Loucy (cell line): ENCODE data around the gene ZNF823.

Source experiments
- EZH2phosphoT487 ChIP-seq: fragments of 200-600 bp; IDR thresholded peaks from 2 replicates; pipeline ENCODE4 v1.6.1; 2018; ENCODE audit warnings: antibody characterized with exemption, mild to moderate bottlenecking, moderate library complexity, borderline replicate concordance
- TF ChIP-seq, protein P1 (sequence below): fragments of 200-600 bp; sonication (generic); conservative IDR thresholded peaks from 2 replicates; pipeline ENCODE4 v1.5.1; 2014; ENCODE audit warnings: mild to moderate bottlenecking, antibody characterized with exemption, low read length

DNA sequence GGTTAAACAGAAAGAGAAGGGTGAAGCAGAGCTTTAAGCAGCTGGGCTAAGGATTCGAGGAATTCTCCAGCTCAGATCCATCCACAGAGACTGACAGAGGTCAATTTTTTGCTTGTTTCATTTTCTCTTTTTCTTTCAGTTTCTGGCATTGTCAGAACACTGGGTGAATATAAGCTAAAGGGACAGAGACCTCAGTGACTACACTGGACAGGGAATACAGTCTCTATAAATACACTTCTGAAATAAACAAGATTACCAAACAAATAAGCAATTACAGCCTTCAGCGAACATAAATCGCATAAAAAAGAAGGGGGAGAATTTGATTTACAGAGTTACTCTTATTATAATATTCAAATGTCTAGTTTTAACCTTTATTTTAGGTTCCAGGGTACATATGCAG, 24.4 kb upstream of the ZNF823 start:
- TF ChIP-seq, protein P1, sequence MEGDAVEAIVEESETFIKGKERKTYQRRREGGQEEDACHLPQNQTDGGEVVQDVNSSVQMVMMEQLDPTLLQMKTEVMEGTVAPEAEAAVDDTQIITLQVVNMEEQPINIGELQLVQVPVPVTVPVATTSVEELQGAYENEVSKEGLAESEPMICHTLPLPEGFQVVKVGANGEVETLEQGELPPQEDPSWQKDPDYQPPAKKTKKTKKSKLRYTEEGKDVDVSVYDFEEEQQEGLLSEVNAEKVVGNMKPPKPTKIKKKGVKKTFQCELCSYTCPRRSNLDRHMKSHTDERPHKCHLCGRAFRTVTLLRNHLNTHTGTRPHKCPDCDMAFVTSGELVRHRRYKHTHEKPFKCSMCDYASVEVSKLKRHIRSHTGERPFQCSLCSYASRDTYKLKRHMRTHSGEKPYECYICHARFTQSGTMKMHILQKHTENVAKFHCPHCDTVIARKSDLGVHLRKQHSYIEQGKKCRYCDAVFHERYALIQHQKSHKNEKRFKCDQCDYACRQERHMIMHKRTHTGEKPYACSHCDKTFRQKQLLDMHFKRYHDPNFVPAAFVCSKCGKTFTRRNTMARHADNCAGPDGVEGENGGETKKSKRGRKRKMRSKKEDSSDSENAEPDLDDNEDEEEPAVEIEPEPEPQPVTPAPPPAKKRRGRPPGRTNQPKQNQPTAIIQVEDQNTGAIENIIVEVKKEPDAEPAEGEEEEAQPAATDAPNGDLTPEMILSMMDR: no peak
- TF ChIP-seq EZH2phosphoT487: no peak
